Suprapubic skin (tissue), 4 donors: ENCODE data around the gene EPSTI1.

ENCODE experiments used
- EP300 ChIP-seq: sonication (generic); formaldehyde crosslinking; IDR thresholded peaks from one replicate; pipeline ENCODE4 v1.6.1; 2017; ENCODE audit warnings: antibody characterized with exemption
- POLR2A ChIP-seq, 2 donors: fragments of 450-650 bp; IDR thresholded peaks; one replicate each; pipeline ENCODE4 v1.6.1; 2017; ENCODE audit warnings: antibody characterized with exemption in 2 of 2, mild to moderate bottlenecking in 2 of 2, moderate library complexity in 2 of 2
- POLR2AphosphoS5 ChIP-seq, 3 donors: sonication (generic); formaldehyde crosslinking; IDR thresholded peaks; one replicate each; pipeline ENCODE4 v1.6.1; 2017; ENCODE audit warnings: antibody characterized with exemption in 3 of 3

DNA sequence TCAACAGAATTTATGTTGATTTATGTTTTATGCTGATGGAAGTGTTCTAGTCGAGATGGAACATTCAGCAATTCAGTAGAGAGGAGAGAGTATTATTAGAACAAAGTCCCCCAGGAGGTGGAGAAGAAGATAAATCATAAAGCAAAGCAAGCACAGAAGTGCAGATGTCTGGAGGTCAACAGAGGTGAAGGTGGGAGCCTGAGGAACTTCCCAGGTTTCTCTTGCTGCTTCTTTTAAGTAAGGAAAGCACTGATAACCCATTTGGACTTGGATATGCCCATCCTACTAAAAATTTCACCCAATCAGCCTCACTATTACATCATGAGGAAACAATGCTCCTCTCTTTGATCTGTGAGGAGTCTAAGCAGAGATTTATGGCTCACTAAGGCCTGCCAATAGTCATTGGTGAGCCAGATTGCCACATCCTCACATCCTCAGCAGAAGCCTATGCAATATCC is 98.8 kb downstream of the EPSTI1 start:
- TF ChIP-seq POLR2A (IDR thresholded peaks at IDR 0.05) (no peak), POLR2AphosphoS5 (IDR thresholded peaks at IDR 0.05) (peak in 2 of 3 donors; percentile 20 to 53), EP300 (no peak)
